AG10803 (cell line): ENCODE results near the gene CTU1.

Experiments
- DNase-seq: peaks from one replicate; pipeline ENCODE4 v3.0.0; 2010; ENCODE audit warnings: low read depth
- H3K4me3 ChIP-seq: 2 replicates; pipeline ENCODE4 v1.5.1; 2011; ENCODE audit warnings: mild to moderate bottlenecking, low read length, control low read depth
- CTCF ChIP-seq: conservative IDR thresholded peaks from 2 replicates; pipeline ENCODE4 v1.5.1; 2011; ENCODE audit warnings: mild to moderate bottlenecking, low read length, control low read depth, inconsistent platforms

The CTU1 gene

GRCh38 chr19:51091126-51091525 is 17.1 kb downstream of the CTU1 start:
- H3K4me3 ChIP-seq: no peak overlapping the region
- DNase-seq: no peak
- no peak for TF ChIP-seq CTCF

- H3K4me3 ChIP-seq: no peak overlapping the region
- no peak for DNase-seq
- no peak for TF ChIP-seq CTCF
Measured at GRCh38 chr19:51090471-51090870, 17.7 kb downstream of the CTU1 start.

- TF ChIP-seq CTCF: no peak
- DNase-seq: no peak
- no peak overlapping the region for H3K4me3 ChIP-seq
Measured at GRCh38 chr19:51089786-51090185, 18.4 kb downstream of the CTU1 start.

GRCh38 chr19:51086153-51086850 is 21.9 kb downstream of the CTU1 start:
- DNase-seq: no peak
- TF ChIP-seq CTCF: no peak
- no peak overlapping the region for H3K4me3 ChIP-seq

GRCh38 chr19:51084505-51084904 is 23.7 kb downstream of the CTU1 start:
- H3K4me3 ChIP-seq: no peak overlapping the region
- TF ChIP-seq CTCF: no peak
- DNase-seq: no peak

GRCh38 chr19:51083783-51084182 is 24.4 kb downstream of the CTU1 start:
- DNase-seq: no peak
- H3K4me3 ChIP-seq: no peak overlapping the region
- no peak for TF ChIP-seq CTCF

- H3K4me3 ChIP-seq: no peak overlapping the region
- TF ChIP-seq CTCF: no peak
- no peak for DNase-seq
Measured at GRCh38 chr19:51083181-51083580, 25.0 kb downstream of the CTU1 start.
